HUES6 (cell line): Measurements from ENCODE around the gene FRMD5.

Experiments used
- H3K27ac ChIP-seq: 2 replicates; pipeline ENCODE4 v1.7.0; 2013; ENCODE audit warnings: low read depth, mild to moderate bottlenecking, low read length, inconsistent platforms
- H3K27me3 ChIP-seq: 2 replicates; pipeline ENCODE4 v1.6.1; 2013; ENCODE audit warnings: low read length; ENCODE audit not compliant: control insufficient read depth, insufficient read depth
- H3K36me3 ChIP-seq: 2 replicates; pipeline ENCODE4 v1.6.1; 2013; ENCODE audit warnings: low read length; ENCODE audit not compliant: control insufficient read depth, insufficient read depth
- H3K4me1 ChIP-seq: 2 replicates; pipeline ENCODE4 v1.6.1; 2013; ENCODE audit warnings: low read length; ENCODE audit not compliant: control insufficient read depth, insufficient read depth
- H3K4me3 ChIP-seq: 2 replicates; pipeline ENCODE4 v1.5.1; 2013; ENCODE audit warnings: low read depth, low read length
- H3K9ac ChIP-seq: one replicate; pipeline ENCODE4 v1.6.1; 2013; ENCODE audit warnings: mild to moderate bottlenecking, low read length
- H3K9me3 ChIP-seq: 2 replicates; pipeline ENCODE4 v1.6.1; 2013; ENCODE audit warnings: low read depth, low read length; ENCODE audit not compliant: control insufficient read depth, insufficient read depth

FRMD5 gene

DNA sequence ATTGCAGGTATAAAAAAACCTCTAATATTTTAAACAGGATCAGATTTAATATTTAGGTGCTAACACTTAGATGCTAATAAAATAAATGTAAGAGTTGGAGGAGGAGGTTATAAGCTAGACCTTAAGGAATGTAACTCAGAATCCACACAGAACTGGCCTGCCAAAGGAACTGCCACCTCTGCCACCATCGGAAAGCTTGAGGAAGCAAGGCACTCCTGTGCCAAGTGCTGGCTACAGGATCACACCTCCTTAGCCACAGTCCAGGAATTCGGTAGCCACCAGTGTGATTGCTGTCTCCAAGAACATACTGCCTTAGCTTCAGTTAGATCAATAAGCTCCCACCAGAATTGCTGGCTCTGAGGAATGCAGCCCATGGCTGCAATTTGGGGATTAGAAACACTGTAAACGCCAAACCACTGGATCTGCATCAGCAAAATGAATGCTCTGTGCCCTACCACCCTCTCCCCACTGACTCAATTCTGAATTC, 58.0 kb downstream of the FRMD5 start:
- Histone ChIP-seq H3K27ac (no peak overlapping the region), H3K4me1 (no peaks in the 10 kb centered on the region), H3K36me3 (no peaks in the 10 kb centered on the region), H3K9me3 (no peaks in the 10 kb centered on the region), H3K9ac (no peak overlapping the region), H3K27me3 (no peaks in the 10 kb centered on the region), H3K4me3 (no peak overlapping the region)

DNA sequence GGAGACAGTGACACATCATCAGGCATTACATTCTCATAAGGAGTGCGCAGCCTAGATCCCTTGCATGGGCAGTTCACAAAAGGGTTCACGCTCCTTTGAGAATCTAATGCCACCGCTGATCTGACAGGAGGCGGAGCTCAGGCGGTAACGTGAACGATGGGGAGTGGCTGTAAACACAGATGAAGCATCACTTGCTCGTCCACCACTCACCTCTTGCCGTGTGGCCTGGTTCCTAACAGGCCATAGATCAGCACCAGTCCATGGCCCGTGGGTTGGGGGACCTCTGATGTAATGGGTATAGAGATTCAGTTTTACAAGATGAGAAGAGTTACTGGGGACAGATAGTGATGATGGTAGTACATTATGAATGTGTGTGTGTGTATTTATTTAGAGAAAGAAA, 63.0 kb downstream of the FRMD5 start:
- H3K27me3 ChIP-seq: no peaks in the 10 kb centered on the region
- H3K36me3 ChIP-seq: no peaks in the 10 kb centered on the region
- H3K4me1 ChIP-seq: no peaks in the 10 kb centered on the region
- H3K9ac ChIP-seq: no peak overlapping the region
- no peak overlapping the region for H3K4me3 ChIP-seq
- H3K27ac ChIP-seq: no peak overlapping the region
- no peaks in the 10 kb centered on the region for H3K9me3 ChIP-seq

DNA sequence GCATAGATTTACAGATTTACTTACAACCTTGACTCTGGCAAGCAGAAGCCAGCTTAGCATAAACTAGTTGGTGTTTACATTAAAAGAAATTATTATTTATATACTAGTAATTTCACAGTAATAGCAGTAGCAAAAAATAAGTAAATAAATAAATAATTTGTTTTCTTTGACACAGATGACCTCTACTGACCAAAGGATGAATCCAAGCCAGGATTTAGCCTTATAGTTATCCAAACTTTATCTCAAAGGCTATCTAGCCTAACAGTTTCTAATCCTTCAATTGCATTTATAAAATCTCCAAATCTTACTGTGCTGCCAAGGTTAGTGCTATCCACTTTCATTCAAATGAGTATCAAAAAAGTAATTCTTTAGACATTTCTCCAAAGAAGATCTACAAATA, 64.3 kb downstream of the FRMD5 start:
- no peaks in the 10 kb centered on the region for H3K9me3 ChIP-seq
- no peaks in the 10 kb centered on the region for H3K36me3 ChIP-seq
- H3K27ac ChIP-seq: no peak overlapping the region
- no peaks in the 10 kb centered on the region for H3K4me1 ChIP-seq
- H3K9ac ChIP-seq: no peak overlapping the region
- H3K27me3 ChIP-seq: no peaks in the 10 kb centered on the region
- H3K4me3 ChIP-seq: no peak overlapping the region

DNA sequence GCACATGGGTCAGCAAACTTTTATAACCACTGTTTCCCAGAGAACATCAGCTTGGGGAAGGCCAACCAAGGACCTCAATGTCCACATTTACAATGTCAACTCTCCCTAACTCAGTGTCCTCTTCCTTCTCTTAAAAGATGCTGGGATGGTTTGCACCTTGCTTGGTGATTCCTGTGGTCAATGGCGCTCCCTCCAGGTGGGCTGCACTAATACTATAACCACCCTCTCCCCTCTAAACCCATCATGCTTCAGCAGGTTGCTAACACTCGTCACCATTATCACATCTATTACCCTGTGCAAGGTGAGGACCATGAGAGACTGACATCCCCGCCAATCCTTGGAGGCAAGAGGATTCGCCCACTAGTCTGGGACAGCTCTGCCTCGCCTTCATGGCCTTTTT, 65.2 kb downstream of the FRMD5 start:
- Histone ChIP-seq H3K9me3 (no peaks in the 10 kb centered on the region), H3K4me3 (no peak overlapping the region), H3K27ac (no peak overlapping the region), H3K9ac (no peak overlapping the region), H3K36me3 (no peaks in the 10 kb centered on the region), H3K4me1 (no peaks in the 10 kb centered on the region), H3K27me3 (no peaks in the 10 kb centered on the region)

DNA sequence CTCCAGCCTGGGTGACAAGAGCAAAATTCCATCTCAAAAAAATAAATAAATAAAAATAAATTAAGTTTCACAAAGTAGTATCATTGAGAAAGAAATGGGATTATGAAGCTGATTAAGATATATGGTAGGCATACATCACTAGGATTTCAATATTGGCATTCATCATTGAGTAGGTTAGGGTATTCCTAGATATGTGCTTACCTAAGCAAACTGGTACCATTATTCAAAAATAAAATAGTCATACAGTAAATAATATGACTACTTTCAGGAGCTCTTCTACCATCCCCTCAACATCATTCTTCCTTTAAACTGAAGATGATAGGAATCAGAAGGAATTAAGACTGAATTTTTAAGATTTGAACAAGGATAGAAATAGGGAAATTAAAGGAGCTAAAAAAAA, 66.6 kb downstream of the FRMD5 start:
- no peaks in the 10 kb centered on the region for H3K9me3 ChIP-seq
- H3K27ac ChIP-seq: no peak overlapping the region
- H3K9ac ChIP-seq: no peak overlapping the region
- H3K36me3 ChIP-seq: no peaks in the 10 kb centered on the region
- H3K27me3 ChIP-seq: no peaks in the 10 kb centered on the region
- no peaks in the 10 kb centered on the region for H3K4me1 ChIP-seq
- no peak overlapping the region for H3K4me3 ChIP-seq

DNA sequence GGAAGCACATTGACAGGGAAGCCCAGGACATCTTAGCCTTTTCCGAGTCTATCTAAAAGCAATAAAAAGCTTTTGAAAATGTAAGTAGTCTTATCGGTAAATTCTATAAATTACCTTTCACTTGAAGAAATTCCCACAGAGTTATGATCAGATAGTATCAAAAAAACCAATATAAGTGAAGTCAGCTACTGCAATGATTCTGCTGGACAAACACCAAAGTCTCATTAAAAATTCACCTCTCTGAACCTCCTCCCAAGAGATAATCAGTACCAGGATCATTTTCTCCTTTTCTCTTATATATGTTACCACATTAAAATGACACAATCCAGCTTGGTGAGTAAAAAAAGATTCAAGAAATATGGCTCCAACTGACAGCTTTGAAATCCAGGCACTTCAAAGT, 69.2 kb downstream of the FRMD5 start:
- no peaks in the 10 kb centered on the region for H3K9me3 ChIP-seq
- no peak overlapping the region for H3K9ac ChIP-seq
- H3K27ac ChIP-seq: no peak overlapping the region
- no peak overlapping the region for H3K4me3 ChIP-seq
- H3K36me3 ChIP-seq: no peaks in the 10 kb centered on the region
- no peaks in the 10 kb centered on the region for H3K4me1 ChIP-seq
- H3K27me3 ChIP-seq: no peaks in the 10 kb centered on the region

DNA sequence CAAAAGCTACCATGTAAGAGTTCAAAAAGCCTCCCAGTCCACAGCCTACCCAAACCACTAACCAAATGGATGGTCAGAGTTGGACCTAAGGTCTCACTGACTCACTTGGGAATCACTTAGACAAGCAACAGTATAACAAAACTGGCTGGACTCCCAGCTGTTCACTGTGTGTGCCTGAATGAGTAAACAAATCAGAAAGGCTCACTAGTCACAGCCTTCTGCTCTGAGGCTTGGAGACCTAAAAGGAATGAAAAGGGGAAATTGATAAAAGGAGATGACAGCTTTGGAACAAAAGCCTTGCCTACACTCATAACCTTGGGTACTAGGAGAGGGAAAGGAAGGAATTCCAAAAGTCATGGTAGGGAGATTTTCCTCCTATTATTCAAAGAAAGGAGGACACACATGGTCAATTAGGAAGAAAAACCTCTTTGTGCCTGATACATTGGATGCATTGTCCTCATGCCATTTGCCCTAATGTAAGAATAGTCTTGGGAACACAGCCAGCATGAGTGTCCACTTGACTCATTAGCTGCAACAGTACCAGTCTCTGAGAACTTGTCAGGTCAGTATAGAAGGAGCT, 92.3 kb downstream of the FRMD5 start:
- no peaks in the 10 kb centered on the region for H3K27me3 ChIP-seq
- H3K27ac ChIP-seq: no peak overlapping the region
- no peaks in the 10 kb centered on the region for H3K36me3 ChIP-seq
- no peak overlapping the region for H3K4me3 ChIP-seq
- H3K9me3 ChIP-seq: no peaks in the 10 kb centered on the region
- no peak overlapping the region for H3K9ac ChIP-seq
- peaks cover 5% of the 10 kb centered on the region; the same call in 1 of the 2 replicates for H3K4me1 ChIP-seq

DNA sequence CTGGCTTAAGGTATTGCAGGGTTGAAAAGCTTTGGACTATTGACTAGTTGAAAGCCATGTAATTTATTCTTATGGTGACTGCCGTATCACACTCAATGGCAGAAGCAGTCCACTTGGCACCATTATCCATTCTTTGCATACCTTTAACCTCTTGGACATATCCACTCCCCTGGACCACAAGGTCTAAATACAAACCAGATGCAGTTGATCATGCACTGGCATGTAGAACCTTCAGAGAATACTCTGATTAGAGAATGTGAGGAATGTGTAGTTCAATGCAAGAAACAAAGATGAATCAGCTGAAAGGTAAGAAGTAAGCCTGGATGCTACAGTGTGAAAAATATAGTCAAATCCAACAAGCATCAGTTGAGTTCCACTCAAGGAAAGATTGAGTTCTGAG, 93.1 kb downstream of the FRMD5 start:
- Histone ChIP-seq H3K27me3 (no peaks in the 10 kb centered on the region), H3K4me1 (peaks cover under 1% of the 10 kb centered on the region; the same call in 1 of the 2 replicates), H3K9ac (no peak overlapping the region), H3K27ac (no peak overlapping the region), H3K9me3 (no peaks in the 10 kb centered on the region), H3K4me3 (no peak overlapping the region), H3K36me3 (no peaks in the 10 kb centered on the region)

DNA sequence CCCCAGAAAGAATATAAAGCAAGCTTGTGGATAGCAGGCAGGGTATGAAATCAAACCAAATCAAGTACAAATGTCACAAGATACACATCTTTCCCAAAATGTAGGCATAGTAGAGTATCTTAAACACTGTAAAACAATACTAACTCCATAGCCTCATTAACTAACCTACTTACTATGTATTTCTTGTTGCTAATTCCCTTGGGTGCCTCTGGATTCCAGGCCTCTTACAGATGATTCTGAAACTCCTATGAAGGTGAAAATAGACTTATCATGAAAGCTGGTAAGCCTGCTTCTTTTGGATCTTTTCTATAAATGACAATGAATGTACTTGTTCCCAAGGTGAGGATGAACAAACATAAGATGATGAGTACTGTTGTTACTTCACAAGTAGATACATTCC, 93.8 kb downstream of the FRMD5 start:
- no peaks in the 10 kb centered on the region for H3K4me1 ChIP-seq
- no peak overlapping the region for H3K9ac ChIP-seq
- H3K36me3 ChIP-seq: no peaks in the 10 kb centered on the region
- H3K27ac ChIP-seq: no peak overlapping the region
- no peaks in the 10 kb centered on the region for H3K27me3 ChIP-seq
- no peaks in the 10 kb centered on the region for H3K9me3 ChIP-seq
- H3K4me3 ChIP-seq: no peak overlapping the region

DNA sequence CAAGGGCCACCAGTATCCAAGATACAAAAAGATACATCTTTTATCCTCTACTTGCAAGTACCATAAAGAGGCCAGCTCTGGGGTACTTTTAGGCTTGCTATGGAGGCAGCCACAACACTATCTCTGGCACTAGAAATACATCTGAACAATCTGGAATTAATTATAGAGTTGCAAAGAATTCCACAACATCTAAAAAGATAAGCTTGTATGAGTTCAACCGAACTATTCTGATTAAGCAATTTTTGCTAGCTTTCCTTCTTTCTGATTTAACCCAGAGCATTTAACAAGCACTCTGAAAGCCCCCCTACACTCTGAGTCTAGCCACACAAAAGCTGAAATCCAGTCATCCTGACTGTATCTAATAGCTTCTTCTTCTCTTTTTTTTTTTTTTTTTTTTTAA, 95.4 kb downstream of the FRMD5 start:
- Histone ChIP-seq H3K4me1 (no peaks in the 10 kb centered on the region), H3K9ac (no peak overlapping the region), H3K9me3 (no peaks in the 10 kb centered on the region), H3K36me3 (no peaks in the 10 kb centered on the region), H3K4me3 (no peak overlapping the region), H3K27me3 (no peaks in the 10 kb centered on the region), H3K27ac (no peak overlapping the region)

DNA sequence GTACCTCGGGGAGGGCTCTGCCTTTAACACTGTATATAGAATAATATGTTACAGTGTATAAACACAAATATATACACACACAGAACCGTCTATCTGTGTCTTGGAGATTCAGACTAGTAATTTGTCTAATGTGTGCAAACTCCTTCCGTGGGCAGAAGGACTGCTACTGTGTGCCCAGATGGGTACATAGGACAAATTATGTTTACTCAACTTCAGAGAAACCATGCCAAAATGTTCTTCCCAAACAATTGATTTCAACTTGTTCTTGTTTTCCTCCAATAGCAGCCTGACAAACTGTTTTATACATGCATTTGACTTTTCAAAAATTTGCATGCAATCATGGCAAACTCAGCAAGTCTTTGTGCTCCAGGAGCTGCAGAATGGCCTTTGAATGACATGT, 97.5 kb downstream of the FRMD5 start:
- Histone ChIP-seq H3K27me3 (no peaks in the 10 kb centered on the region), H3K9me3 (no peaks in the 10 kb centered on the region), H3K4me3 (no peak overlapping the region)

DNA sequence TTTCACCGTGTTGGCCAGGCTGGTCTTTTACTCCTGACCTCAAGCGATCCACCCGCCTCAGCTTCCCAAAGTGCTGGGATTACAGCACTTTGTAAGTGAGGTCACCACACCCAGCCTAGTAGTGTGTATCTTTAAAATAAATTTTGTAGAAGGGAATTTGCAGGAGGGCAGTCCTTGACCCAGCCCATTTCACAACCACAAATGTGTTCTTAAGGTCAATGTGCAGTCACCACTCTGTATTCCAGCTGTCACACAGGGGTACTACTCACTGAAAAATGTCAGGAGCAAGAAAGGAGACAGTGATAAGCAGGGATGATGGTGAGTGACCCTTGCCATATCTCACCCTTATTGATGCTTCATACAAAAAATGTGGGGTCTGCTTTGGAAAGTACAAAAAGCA, 98.5 kb downstream of the FRMD5 start:
- no peaks in the 10 kb centered on the region for H3K27me3 ChIP-seq
- H3K9me3 ChIP-seq: no peaks in the 10 kb centered on the region
- no peak overlapping the region for H3K9ac ChIP-seq
- no peak overlapping the region for H3K27ac ChIP-seq
- H3K4me3 ChIP-seq: no peak overlapping the region
- no peaks in the 10 kb centered on the region for H3K4me1 ChIP-seq
- H3K36me3 ChIP-seq: no peaks in the 10 kb centered on the region

More for the DNA sequence above, 97.5 kb downstream of the FRMD5 start:
- Histone ChIP-seq H3K36me3 (no peaks in the 10 kb centered on the region), H3K9ac (no peak overlapping the region), H3K27ac (no peak overlapping the region), H3K4me1 (no peaks in the 10 kb centered on the region)
